NCI-H128 (cell line): Measurements from ENCODE around the gene PPAN.

ENCODE experiments used
- DNase-seq: peaks from one replicate; lab custom pipeline; 2025; ENCODE audit not compliant: unreplicated experiment; lab: John Stamatoyannopoulos, UW

The PPAN gene

DNA sequence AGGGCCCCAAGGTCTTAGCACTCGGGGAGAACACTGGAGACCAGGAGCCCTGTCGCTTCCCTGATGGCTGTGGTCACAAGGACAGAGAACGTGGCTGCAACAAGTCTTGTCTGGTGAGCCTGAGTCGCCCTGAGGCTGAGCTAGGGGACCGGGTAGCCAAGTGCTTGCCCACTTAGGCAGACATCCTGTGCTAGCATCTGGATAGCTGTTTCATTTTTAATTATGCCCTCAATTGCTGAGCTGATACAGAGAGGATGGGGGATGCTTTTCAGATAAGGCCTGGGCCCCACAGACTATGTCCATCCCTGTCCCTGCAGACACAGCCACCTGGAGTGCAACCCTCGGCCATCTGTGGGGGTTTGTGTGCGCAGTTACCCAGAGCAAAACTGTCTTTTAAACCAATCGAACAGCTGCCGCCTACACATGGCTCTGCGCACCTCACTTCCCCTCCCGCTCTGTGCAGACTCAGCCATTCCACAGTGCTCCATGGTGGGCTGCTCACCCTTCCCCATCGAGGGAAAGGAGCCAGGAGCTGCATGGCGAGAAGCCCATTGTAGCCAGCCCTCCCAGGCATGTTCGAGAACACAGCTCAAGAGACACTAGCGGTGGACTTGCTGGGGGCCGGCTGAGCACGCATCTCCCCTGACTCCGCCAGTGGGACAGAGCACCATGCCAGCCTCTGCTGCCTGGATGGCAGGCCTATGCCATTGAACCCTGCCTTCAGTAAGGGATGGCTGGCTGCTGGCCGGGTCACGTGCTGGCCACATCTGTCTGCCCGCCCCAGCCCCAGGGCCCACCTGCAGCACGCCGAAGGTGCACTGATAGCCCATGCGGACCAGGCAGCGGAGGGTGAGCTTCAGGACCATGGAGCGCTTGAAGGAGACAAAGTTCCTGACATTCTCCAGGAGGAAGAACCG, 33.0 kb downstream of the PPAN start:
- no peak for DNase-seq

DNA sequence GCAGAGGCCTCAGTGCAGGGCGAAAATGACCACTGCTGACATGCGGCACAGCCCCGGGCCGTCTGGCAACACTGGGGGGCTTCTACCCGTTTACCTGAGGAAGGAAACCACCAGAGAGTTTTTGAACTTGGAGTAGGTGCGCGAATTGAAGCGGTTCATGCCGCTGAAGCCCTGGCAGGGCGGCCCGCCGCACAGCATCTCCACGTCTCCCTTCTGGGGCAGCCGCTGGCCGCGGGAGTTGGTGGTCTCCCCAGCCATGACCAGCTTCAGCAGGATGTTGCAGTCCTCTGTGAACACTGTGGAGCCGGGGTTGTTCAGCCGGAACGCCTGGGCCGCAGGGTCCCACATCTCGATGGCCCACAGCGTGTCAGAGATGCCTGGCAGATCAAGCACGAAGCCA, 33.8 kb downstream of the PPAN start:
- DNase-seq = no peak

DNA sequence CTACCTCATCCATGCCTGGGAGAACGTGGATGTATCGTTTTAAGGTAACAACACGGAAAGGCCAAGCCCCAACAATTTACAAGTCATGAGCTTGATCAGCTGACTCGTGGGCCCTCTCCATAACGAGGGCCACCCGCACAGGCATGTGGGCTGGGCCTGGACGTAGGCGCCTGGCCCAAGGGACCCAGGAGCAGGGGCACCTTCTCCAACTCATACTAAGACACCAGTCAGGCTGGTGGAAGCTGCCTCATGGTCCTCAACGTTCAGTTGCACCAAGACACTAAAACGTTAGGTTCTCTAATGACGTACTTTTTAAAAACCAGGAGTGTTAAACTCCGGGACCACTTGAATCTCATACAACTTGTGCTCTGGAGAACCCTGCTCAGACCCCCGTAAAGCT, 35.3 kb downstream of the PPAN start:
- no peak for DNase-seq

DNA sequence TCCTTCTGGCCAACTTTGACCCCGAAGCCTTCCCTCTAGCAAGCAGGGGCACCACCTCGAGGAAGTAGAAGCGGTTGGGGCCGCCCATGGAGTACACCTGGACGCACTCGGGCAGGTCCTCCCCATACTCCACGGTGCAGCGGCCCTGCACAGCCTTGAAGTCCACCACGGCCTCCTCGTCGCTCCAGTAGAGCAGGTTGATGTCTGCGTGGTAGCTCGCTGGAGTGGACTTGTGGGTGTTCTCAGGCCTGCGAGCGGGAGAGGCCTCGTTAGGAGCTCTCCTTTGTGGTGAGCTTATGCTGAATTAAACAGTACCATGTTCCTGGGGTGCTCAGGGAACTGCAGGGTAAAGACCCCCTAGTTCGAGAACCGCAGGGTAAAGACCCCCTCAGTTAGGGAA, 35.8 kb downstream of the PPAN start:
- DNase-seq = no peak

DNA sequence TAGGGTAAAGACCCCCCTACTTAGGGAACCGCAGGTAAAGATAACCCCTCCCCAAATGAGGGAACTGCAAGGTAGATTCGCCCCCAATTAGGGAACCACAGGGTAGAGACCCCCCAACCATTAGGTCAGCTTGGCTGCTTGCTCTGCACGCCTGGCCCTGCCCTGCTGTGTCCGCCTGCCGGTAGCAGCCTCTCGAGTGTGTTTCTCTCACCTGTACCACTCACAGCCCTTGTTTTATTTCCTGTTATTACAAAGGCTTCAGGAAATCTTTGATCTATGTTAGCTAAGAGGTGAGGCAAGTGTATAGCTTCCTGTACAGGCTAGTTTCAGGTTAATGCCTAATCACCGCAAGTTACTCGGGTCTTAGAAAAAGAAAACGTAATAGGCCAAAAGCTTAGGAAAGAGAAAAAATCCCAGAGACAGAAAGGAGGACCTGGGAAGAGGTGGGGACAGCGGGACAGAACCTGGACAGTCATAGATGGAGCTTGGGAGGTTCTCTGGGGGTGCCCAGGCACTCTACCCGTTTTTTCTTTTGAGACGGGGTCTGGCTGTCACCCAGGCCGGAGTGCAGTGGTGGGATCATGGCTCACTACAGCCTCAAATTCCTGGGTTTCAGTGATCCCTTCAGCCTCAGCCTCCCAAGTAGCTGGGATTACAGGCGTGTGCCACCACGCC, 36.7 kb downstream of the PPAN start:
- no peak for DNase-seq

DNA sequence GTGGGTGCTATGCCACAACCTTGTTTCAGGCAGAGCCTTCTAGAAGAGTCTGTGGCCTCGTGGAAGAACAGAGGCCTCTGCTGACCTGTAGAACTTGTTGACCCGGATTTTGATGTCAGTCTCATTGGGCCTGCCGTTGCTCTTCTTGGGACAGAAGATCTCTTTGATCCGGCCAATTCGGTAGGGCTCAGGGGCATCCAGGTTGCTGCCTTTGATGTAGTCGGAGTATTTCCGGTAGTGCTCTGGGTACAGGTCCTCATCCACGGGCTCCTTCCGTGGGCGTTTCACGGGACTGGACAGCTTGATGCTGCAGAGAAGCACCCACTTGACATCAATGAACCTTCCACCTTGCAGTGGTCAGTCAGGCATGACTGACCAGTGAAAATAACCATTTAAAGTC, 37.5 kb downstream of the PPAN start:
- no peak for DNase-seq

DNA sequence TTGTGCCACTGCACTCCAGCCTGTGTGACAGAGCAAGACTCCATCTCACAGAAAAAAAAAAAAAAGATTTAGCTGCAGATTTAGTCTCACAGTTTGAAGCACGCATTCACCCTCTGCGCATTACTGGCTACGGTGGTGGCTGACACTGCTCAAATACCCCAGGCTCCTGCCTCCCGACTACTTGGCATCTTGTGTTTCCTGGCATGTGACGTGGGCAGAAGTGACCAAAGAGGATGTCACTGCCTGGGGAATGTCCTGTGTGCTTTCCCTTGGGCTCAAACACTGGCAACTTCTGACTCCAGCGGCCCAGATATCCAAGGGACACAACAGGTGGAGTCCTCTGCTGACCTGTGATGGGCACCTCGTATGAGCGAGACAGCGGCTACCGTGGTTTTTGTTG, 38.2 kb downstream of the PPAN start:
- no peak for DNase-seq

DNA sequence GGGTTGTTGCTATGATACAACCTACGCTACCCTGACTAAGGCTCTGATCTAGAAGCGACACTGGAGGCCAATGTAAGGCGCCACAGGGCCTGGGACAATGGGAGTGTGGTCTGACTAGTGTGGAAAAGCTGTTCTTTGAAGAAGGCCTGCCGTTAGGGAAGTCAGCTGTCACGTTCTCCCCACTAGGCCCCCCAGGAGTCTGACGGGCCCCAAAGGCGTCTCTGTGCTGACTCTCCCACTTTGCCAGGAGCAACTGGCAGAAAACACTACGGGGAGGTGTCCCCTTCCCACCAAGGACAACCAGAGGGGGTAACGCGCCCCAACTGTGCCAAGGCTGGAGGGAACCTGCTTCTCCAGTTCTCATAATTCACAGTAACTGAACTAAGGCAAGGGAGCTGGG, 38.9 kb downstream of the PPAN start:
- DNase-seq = no peak

DNA sequence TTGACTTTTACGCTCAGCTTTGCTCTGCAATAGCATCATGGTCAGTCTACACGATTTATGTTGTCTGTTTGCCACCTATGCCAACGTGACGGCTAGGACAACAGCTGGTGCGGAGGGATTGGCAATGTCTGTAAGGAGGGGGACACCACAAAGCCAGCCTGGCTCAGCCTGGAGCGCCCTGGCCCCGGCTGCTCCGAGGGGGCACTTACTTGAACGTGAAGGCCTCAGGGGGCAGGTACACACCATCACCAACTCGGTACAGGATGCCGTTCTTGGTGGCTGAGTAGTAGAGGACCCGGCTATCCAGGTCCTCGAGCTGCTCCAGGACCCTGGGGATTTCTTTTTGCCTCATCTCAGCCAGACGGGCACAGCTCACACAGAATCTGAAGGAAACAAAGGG, 40.0 kb downstream of the PPAN start:
- DNase-seq = no peak

DNA sequence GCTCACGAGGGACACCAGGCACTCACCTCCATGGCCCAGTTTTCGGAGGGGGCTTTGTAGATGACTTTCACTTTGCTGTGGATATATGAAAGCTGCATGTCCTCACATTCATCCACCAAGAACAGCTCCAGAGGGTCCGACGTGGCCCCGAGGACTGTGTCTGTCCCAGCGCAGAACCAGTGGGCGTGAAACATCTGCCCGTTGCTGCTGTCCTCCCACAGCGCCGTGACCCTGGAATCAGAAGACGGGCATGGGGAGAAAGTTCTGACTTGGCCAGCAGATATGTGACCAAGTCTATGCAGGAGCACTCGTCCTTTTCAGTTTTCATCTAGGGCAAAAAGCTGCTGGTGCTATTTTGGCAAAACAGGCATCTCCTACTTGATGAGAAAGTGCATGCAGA, 43.3 kb downstream of the PPAN start:
- DNase-seq = no peak

DNA sequence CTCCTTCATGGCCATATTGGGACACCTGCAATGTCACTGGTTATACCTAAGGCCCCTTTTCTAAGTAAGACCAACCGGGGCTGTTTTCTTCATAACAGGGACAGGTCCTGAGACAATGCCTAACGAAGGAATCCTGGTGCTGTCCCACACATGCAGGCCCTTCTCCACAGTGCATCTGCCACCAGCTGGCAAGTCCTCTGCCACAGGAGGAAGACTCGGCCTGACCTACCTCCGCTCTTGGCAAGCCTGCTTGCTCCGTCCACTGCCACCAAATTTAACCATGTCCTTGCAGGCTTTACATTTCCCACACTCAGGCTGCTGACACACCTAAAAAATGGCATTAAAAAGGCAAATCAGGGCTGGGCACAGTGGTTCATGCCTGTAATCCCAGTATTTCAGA, 45.4 kb downstream of the PPAN start:
- no peak for DNase-seq

DNA sequence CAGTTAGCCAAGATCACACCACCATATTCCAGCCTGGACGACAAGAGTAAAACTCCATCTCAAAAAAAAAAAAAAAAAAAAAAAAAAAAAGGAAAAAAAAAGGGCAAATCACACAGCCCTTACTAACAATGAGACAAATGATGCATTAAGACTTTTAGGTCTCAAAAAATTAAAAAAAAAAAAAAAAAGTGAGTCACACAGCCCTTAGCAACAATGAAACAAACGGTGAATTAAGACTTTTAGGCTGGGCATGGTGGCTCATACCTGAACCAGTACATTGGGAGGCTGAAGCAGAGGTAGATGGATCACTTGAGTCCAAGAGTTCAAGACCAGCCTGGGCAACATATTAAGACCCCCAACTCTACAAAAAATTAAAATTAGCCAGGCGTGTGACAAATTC, 45.9 kb downstream of the PPAN start:
- no peak for DNase-seq

DNA sequence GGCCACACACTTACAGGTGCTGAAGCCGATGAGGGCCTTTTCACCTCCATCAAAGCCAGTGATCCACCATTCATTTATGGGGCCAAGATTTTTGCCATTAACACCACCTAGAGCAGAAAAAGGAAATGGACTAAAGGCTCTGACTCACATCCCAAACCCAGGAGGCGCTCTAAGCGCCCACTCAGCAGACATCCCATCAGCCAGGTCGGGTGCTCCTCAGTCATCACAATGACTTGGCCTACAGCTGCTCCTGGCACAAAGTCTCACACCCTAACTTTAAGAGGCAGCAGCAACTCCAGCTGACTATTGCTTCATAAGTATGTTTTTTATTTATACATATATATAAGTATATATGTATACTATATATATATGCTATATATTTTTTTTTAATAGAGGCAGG, 49.7 kb downstream of the PPAN start:
- DNase-seq = no peak

DNA sequence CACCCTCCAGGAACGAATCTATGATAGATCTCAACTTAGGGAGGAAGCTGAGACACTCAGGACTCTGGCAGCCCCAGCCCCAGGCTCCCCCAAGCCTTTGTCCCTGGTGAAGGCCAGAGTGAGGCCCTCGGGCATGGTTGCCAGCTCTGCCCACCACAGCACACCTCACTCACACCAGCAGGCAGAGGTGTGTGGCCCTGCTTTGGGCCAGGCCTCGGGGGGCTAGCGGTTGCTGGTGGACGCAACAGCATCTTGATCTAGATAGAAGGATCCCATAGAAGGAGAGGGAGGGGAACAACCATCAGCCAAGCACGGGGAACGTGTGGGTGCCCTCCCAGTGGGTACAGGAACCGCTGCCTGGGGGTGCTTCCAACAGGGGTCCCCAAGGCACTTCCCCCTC, 51.9 kb downstream of the PPAN start:
- DNase-seq = no peak

DNA sequence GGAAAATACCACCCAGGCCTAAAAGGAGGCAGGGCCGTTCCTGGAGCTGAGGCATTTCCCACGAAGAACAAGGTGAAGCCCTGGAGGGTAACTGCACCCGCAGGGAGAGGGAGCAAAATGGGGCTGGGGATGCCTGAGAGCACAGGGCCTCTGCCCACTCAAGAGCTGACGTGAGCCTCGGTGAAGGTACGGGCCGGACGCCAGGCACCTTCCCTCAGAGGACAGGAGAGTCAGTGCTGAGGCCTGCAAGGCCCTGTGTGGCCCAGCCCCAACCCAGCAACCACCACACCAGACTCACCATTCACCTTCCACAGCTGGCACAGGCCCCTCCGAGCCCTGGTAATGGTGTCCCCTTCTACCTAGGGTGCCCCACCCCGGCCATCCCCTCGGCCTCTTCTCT, 52.3 kb downstream of the PPAN start:
- DNase-seq = no peak

DNA sequence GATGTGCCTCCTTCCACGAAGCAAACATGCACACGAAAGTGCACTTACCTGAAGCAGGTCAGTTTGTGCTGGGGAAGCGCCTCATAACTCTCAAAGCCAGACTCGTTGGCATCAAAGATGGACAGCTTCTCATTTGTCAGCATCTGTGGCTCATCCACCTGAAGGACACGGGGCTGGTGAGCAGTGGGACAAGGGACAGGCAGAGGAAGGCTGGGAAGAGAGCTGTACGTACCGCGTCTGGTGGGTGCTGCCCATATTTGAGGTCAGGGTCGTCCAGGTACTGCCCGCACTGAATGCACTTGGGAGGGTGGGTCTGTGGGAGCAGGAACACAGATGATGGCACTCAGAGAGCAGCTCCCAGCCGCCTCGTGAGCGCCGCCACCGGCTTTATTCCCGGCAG, 53.4 kb downstream of the PPAN start:
- DNase-seq = no peak
